ENCODE data around the gene PHIP. TPM values are rescaled to one million over a fixed set of nuclear protein-coding genes. Genes with fewer than 3 reads are reported as not detected.
A peak's percentile ranks its signal among the peaks of the same experiment; 100 is the strongest.

Gene PHIP
- total RNA-seq, 2 donors from 2014 or later: 42.5 to 44.4 TPM

DNA sequence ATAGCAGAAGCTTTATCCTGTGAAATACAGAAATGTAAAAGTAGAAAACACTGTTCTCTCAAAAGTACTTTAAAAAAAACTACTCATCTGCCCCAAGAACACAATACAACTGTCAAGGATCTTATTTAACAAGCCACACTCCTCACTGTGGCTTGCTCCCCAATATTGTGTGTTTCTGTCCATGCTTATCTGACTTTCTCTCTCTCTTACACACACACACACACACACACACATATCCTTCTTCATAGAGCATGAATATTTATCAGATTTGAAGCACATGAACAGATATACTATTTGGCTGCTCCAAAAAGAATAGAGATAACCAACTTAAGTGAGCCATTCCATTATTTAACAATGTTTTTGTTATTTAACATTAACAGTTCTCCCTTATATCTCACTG is 3.6 kb upstream of the PHIP start:
- Mint-ChIP-seq H3K4me3 (no peak overlapping the region), H3K36me3 (ENCODE audit: low read depth) (no peaks in the 10 kb centered on the region), H3K27ac (no peak overlapping the region), H3K27me3 (peaks cover 26% of the 10 kb centered on the region), H3K4me1 (peaks cover 7% of the 10 kb centered on the region)
- DNase-seq (no peak), ATAC-seq (no peak)
- H3K9me3 ChIP-seq (ENCODE audit: control insufficient read depth, low read length, poor library complexity, severe bottlenecking): no peaks in the 10 kb centered on the region

- H3K27me3 Mint-ChIP-seq: peaks cover 15% of the 10 kb centered on the region
- no peaks in the 10 kb centered on the region for H3K9me3 ChIP-seq (ENCODE audit: control insufficient read depth, low read length, poor library complexity, severe bottlenecking)
- H3K4me1 Mint-ChIP-seq: peaks cover 14% of the 10 kb centered on the region
- H3K27ac Mint-ChIP-seq: peak overlapping the region; percentile 95
- H3K4me3 Mint-ChIP-seq: peak overlapping the region; percentile 96
- no peaks in the 10 kb centered on the region for H3K36me3 Mint-ChIP-seq (ENCODE audit: low read depth)
- DNase-seq (no peak), ATAC-seq (no peak)
Measured at GRCh38 chr6:79079561-79080041, 1.5 kb upstream of the PHIP start.

GRCh38 chr6:79077715-79078074 is 359 bp downstream of the PHIP start:
- DNase-seq: peak in 2 of 3 donors; percentile 29 to 42
- Mint-ChIP-seq H3K4me1 (peaks cover 16% of the 10 kb centered on the region), H3K4me3 (peak overlapping the region; percentile 96), H3K27ac (peak overlapping the region; percentile 95), H3K27me3 (peaks cover 6% of the 10 kb centered on the region), H3K36me3 (ENCODE audit: low read depth) (no peaks in the 10 kb centered on the region)
- peak; percentile 10 for ATAC-seq
- no peaks in the 10 kb centered on the region for H3K9me3 ChIP-seq (ENCODE audit: control insufficient read depth, low read length, poor library complexity, severe bottlenecking)

DNA sequence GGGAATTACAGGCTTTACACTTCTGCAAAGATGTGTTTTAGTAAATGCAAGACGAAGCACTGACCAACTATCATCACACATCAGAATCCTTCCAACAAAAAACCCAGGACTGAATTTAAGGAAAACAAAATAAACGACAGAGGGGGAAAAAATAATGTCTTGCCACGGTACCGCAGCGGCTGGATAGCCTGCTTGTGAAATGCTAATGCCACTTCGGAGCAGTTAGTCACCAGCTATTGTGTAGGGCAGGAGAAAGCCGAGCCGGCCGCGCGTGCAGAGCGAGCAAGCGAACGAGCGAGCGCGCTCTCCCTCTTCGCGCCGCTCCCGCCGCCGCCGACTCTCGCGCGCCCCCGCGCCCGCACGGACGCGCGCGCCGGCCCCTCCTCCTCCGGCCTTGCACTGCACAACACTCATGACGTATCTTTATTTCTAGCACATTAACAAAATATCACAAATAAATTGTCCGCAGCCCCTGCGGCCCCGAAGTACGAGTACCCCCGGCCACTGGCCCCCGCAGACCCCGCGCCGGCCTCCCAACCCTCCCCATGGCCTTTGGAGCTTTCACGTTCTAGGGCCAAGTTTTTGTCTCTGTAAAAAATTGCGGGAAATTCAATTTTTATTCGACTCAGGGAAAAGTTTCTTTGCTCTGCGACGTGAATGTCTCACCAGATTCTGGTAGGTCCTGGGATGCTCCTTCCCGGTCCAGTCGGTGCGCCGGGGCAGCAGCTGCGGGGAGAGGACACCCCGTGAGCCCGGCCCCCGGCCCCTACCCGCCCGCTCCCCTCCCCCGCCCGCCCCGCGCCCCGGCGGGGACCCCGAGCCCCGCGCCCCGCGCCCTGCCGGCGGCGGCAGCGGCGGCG is 1.0 kb downstream of the PHIP start:
- peak; percentile 59 for ATAC-seq
- H3K9me3 ChIP-seq (ENCODE audit: control insufficient read depth, low read length, poor library complexity, severe bottlenecking): no peaks in the 10 kb centered on the region
- Mint-ChIP-seq H3K4me3 (peak overlapping the region; percentile 86), H3K27me3 (peaks cover 1% of the 10 kb centered on the region), H3K4me1 (peaks cover 14% of the 10 kb centered on the region), H3K36me3 (ENCODE audit: low read depth) (no peaks in the 10 kb centered on the region), H3K27ac (peak overlapping the region; percentile 95)
- peak; percentile 79 to 87 (median 83) for DNase-seq

- H3K4me1 Mint-ChIP-seq: peaks cover 12% of the 10 kb centered on the region
- DNase-seq: no peak
Measured at GRCh38 chr6:79076160-79076559, 1.9 kb downstream of the PHIP start.

GRCh38 chr6:79073888-79074287 is 4.2 kb downstream of the PHIP start:
- H3K9me3 ChIP-seq (ENCODE audit: control insufficient read depth, low read length, poor library complexity, severe bottlenecking): no peaks in the 10 kb centered on the region
- Mint-ChIP-seq H3K4me1 (peaks cover 20% of the 10 kb centered on the region), H3K36me3 (ENCODE audit: low read depth) (no peaks in the 10 kb centered on the region), H3K4me3 (no peak overlapping the region), H3K27ac (no peak overlapping the region), H3K27me3 (no peaks in the 10 kb centered on the region)
- no peak for ATAC-seq
- DNase-seq: no peak

More at GRCh38 chr6:79076160-79076559, 1.9 kb downstream of the PHIP start:
- no peaks in the 10 kb centered on the region for H3K27me3 Mint-ChIP-seq
- peak overlapping the region; percentile 86 for H3K4me3 Mint-ChIP-seq
- no peaks in the 10 kb centered on the region for H3K9me3 ChIP-seq (ENCODE audit: control insufficient read depth, low read length, poor library complexity, severe bottlenecking)
- ATAC-seq: no peak
- H3K27ac Mint-ChIP-seq: peak overlapping the region; percentile 95
- H3K36me3 Mint-ChIP-seq (ENCODE audit: low read depth): no peaks in the 10 kb centered on the region

DNA sequence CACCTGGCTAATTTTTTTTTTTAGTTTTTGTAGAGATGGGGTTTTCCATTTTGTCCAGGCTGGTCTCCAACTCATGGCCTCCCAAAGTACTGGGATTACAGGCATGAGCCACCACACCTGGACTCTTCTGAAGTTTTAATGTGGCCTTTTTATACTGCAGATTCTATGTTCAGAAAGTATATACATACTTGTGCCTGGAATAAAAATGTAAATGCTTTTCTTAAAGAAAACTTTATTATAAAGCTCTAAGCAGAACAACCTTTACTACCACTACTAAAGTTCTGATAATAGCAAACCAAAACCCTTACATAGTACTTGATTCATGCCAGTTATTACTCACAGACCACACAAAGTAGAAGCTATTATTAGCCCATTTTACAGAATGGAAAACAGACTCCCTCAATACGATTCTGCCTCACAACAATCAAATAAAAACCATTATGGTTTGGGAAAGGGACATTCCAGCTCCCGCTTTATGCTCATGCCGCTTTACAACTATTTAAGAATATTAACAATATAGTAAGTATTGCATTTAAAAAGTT is 5.3 kb downstream of the PHIP start:
- no peaks in the 10 kb centered on the region for H3K9me3 ChIP-seq (ENCODE audit: control insufficient read depth, low read length, poor library complexity, severe bottlenecking)
- no peak for DNase-seq
- H3K4me3 Mint-ChIP-seq: no peak overlapping the region
- ATAC-seq: no peak
- H3K27me3 Mint-ChIP-seq: no peaks in the 10 kb centered on the region
- peaks cover 20% of the 10 kb centered on the region for H3K4me1 Mint-ChIP-seq
- H3K36me3 Mint-ChIP-seq (ENCODE audit: low read depth): no peaks in the 10 kb centered on the region
- no peak overlapping the region for H3K27ac Mint-ChIP-seq

GRCh38 chr6:79071547-79071946 is 6.5 kb downstream of the PHIP start:
- Mint-ChIP-seq H3K27ac (peak overlapping the region; percentile 19), H3K36me3 (ENCODE audit: low read depth) (no peaks in the 10 kb centered on the region), H3K4me1 (peaks cover 25% of the 10 kb centered on the region), H3K4me3 (no peak overlapping the region), H3K27me3 (no peaks in the 10 kb centered on the region)
- no peaks in the 10 kb centered on the region for H3K9me3 ChIP-seq (ENCODE audit: control insufficient read depth, low read length, poor library complexity, severe bottlenecking)
- ATAC-seq (no peak), DNase-seq (no peak)

DNA sequence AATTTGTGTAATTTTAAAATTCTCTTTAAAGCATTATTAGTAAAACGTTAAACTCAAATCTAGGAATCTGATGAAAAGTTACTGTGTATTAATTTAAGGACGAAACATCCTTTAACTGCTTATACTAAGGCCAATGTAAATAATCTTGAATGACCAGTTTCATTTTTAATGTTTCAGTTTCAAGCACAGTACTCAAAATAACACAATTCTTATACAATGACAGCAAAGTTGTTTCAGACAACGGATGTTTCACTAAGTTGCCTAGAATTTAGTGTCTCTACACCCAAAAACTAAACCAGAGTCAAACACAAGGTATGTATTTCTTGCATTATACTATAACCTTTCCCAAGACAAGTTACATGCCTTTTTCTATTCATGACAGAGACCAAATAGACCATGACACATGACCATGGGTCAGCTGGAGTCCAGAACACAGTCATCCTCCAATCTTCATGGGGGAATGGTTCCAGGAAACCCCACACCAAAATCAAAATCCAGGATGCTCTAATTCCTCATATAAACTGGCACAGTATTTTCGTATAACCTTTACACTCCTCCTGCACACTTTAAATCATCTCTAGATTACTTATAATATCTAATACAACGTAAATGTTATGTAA is 7.7 kb downstream of the PHIP start:
- DNase-seq (no peak), ATAC-seq (no peak)
- Mint-ChIP-seq H3K4me1 (peaks cover 22% of the 10 kb centered on the region), H3K36me3 (ENCODE audit: low read depth) (no peaks in the 10 kb centered on the region), H3K27me3 (no peaks in the 10 kb centered on the region), H3K4me3 (peak overlapping the region; percentile 15), H3K27ac (no peak overlapping the region)
- no peaks in the 10 kb centered on the region for H3K9me3 ChIP-seq (ENCODE audit: control insufficient read depth, low read length, poor library complexity, severe bottlenecking)

GRCh38 chr6:79066828-79067227 is 11.2 kb downstream of the PHIP start:
- DNase-seq (no peak), ATAC-seq (no peak)
- H3K4me1 Mint-ChIP-seq: peaks cover 16% of the 10 kb centered on the region
- no peaks in the 10 kb centered on the region for H3K36me3 Mint-ChIP-seq (ENCODE audit: low read depth)
- no peak overlapping the region for H3K27ac Mint-ChIP-seq
- H3K4me3 Mint-ChIP-seq: no peak overlapping the region
- no peaks in the 10 kb centered on the region for H3K27me3 Mint-ChIP-seq
- no peaks in the 10 kb centered on the region for H3K9me3 ChIP-seq (ENCODE audit: control insufficient read depth, low read length, poor library complexity, severe bottlenecking)

- H3K4me1 Mint-ChIP-seq: peaks cover 16% of the 10 kb centered on the region
- no peak overlapping the region for H3K27ac Mint-ChIP-seq
- no peaks in the 10 kb centered on the region for H3K9me3 ChIP-seq (ENCODE audit: control insufficient read depth, low read length, poor library complexity, severe bottlenecking)
- no peaks in the 10 kb centered on the region for H3K27me3 Mint-ChIP-seq
- ATAC-seq (no peak), DNase-seq (no peak)
- no peaks in the 10 kb centered on the region for H3K36me3 Mint-ChIP-seq (ENCODE audit: low read depth)
- H3K4me3 Mint-ChIP-seq: no peak overlapping the region
Measured at GRCh38 chr6:79066330-79066729, 11.7 kb downstream of the PHIP start.

DNA sequence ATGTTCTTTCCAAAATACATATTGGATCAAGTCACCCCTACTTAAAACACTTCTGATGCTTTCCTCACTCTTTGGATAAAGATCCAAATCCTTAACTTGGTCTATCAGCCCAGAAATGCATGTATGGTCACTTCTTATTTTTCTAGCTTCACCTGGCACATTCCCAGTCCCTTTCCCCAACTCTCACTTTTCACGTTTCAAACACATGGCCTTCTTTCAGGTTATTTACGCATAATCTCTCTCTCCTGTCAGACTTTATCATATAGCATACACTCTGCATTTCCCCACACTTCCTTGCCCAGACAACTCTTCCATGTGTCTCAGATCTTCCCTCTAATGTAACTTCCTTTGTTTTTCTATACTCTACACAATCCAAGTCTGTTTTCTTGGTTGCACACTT is 12.8 kb downstream of the PHIP start:
- DNase-seq (no peak), ATAC-seq (no peak)
- Mint-ChIP-seq H3K27ac (no peak overlapping the region), H3K36me3 (ENCODE audit: low read depth) (no peaks in the 10 kb centered on the region), H3K27me3 (no peaks in the 10 kb centered on the region), H3K4me1 (peaks cover 9% of the 10 kb centered on the region), H3K4me3 (no peak overlapping the region)
- no peaks in the 10 kb centered on the region for H3K9me3 ChIP-seq (ENCODE audit: control insufficient read depth, low read length, poor library complexity, severe bottlenecking)

- H3K27ac Mint-ChIP-seq: no peak overlapping the region
- H3K36me3 Mint-ChIP-seq (ENCODE audit: low read depth): no peaks in the 10 kb centered on the region
- H3K27me3 Mint-ChIP-seq: no peaks in the 10 kb centered on the region
- DNase-seq (no peak), ATAC-seq (no peak)
- no peaks in the 10 kb centered on the region for H3K9me3 ChIP-seq (ENCODE audit: control insufficient read depth, low read length, poor library complexity, severe bottlenecking)
- H3K4me3 Mint-ChIP-seq: no peak overlapping the region
- H3K4me1 Mint-ChIP-seq: peaks cover 10% of the 10 kb centered on the region
Measured at GRCh38 chr6:79064635-79065034, 13.4 kb downstream of the PHIP start.
